ENCODE results near the gene PIK3AP1. TPM values are rescaled to one million over a fixed set of nuclear protein-coding genes. Genes with fewer than 3 reads are reported as not detected.
A peak's percentile ranks its signal among the peaks of the same experiment; 100 is the strongest.

Gene PIK3AP1
- total RNA-seq, 6 experiments from 2014 or later, result 36.2 to 197 (median 141) TPM

GRCh38 chr10:96579133-96579532 lies 141.2 kb downstream of the PIK3AP1 start:
- Histone ChIP-seq H3K36me3 (peaks cover 0 to 6% (median 3%) of the 10 kb centered on the region in 4 donors), H3K27me3 (no peaks in the 10 kb centered on the region), H3K9me3 (no peaks in the 10 kb centered on the region), H3K27ac (no peak overlapping the region), H3K4me3 (no peak overlapping the region), H3K4me1 (peaks cover 0 to 19% (median 8%) of the 10 kb centered on the region in 4 donors)
- ATAC-seq (no peak), DNase-seq (no peak)
- 80% methylated on average over 2 of the region's 2 CpGs for WGBS (ENCODE audit: insufficient coverage, low coverage, low lambda C conversion rate, missing lambda C conversion rate)
- TF ChIP-seq POLR2A (IDR thresholded peaks at IDR 0.05) (no peak), CTCF (IDR thresholded peaks at IDR 0.05) (no peak)
- intact Hi-C loops (cut with DNase I), result no loop called here

GRCh38 chr10:96578633-96579032 lies 141.7 kb downstream of the PIK3AP1 start:
- Histone ChIP-seq H3K36me3 (peaks cover 0 to 6% (median 3%) of the 10 kb centered on the region in 4 donors), H3K27me3 (no peaks in the 10 kb centered on the region), H3K4me3 (no peak overlapping the region), H3K27ac (no peak overlapping the region), H3K9me3 (no peaks in the 10 kb centered on the region), H3K4me1 (peaks cover 0 to 14% (median 8%) of the 10 kb centered on the region in 4 donors)
- WGBS (ENCODE audit: insufficient coverage, low coverage, low lambda C conversion rate, missing lambda C conversion rate), result 94% methylated on average over 5 of the region's 5 CpGs
- no peak for ATAC-seq
- intact Hi-C loops (cut with DNase I), result no loop called here
- TF ChIP-seq POLR2A (IDR thresholded peaks at IDR 0.05) (no peak), CTCF (IDR thresholded peaks at IDR 0.05) (no peak)
- no peak for DNase-seq

- intact Hi-C loops (cut with DNase I), result no loop called here
- no peak overlapping the region for H3K27ac ChIP-seq
- TF ChIP-seq CTCF (IDR thresholded peaks at IDR 0.05) (no peak), POLR2A (IDR thresholded peaks at IDR 0.05) (no peak)
- WGBS (ENCODE audit: insufficient coverage, low coverage, low lambda C conversion rate, missing lambda C conversion rate), result 84% methylated on average over 4 of the region's 4 CpGs
- peaks cover 0 to 10% (median 7%) of the 10 kb centered on the region in 4 donors for H3K4me1 ChIP-seq
- H3K9me3 ChIP-seq, result no peaks in the 10 kb centered on the region
- H3K36me3 ChIP-seq, result peaks cover 0 to 6% (median 3%) of the 10 kb centered on the region in 4 donors
- DNase-seq, result no peak
- no peaks in the 10 kb centered on the region for H3K27me3 ChIP-seq
- ATAC-seq, result no peak
- H3K4me3 ChIP-seq, result no peak overlapping the region
Observed at GRCh38 chr10:96578022-96578421, 142.3 kb downstream of the PIK3AP1 start.

- WGBS (ENCODE audit: insufficient coverage, low coverage, low lambda C conversion rate, missing lambda C conversion rate), result 75% methylated on average over 1 of the region's 1 CpG
- intact Hi-C loops (cut with DNase I), result no loop called here
- Histone ChIP-seq H3K4me1 (peaks cover 0 to 6% (median 5%) of the 10 kb centered on the region in 4 donors), H3K27me3 (no peaks in the 10 kb centered on the region), H3K27ac (no peak overlapping the region), H3K36me3 (peaks cover 0 to 6% (median 3%) of the 10 kb centered on the region in 4 donors), H3K4me3 (no peak overlapping the region), H3K9me3 (no peaks in the 10 kb centered on the region)
- DNase-seq, result no peak
- ATAC-seq, result peak in 1 of 4 donors; percentile 93
- TF ChIP-seq POLR2A (IDR thresholded peaks at IDR 0.05) (no peak), CTCF (IDR thresholded peaks at IDR 0.05) (no peak)
Observed at GRCh38 chr10:96577069-96577468, 143.2 kb downstream of the PIK3AP1 start.

All from right lobe of liver (tissue), 6 donors.